ENCODE data around the gene CACNA2D2. TPM values are rescaled to one million over a fixed set of nuclear protein-coding genes. Genes with fewer than 3 reads are reported as not detected.

CACNA2D2 gene
- total RNA-seq, 1 donor from 2014 or later, result not detected

DNA sequence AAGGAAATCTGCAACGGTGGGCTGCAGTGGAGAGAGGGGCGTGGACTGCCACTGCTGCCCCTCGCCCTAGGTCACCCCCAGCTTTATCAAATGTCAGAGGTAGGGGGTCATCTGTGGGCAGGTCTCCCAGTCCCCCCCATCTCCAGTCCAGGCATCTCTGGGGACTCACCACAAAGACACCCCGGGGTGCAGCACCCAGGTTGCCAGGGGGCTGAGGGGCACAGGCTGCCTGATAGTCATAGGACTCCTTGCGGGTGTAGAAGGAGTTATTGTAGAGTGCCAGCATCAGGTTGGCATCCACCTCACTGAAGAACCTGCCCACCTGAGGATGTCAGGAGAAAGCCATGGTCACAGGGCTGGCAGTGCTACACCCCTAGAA lies 137.6 kb downstream of the CACNA2D2 start:
- DNase-seq, result no peak

DNA sequence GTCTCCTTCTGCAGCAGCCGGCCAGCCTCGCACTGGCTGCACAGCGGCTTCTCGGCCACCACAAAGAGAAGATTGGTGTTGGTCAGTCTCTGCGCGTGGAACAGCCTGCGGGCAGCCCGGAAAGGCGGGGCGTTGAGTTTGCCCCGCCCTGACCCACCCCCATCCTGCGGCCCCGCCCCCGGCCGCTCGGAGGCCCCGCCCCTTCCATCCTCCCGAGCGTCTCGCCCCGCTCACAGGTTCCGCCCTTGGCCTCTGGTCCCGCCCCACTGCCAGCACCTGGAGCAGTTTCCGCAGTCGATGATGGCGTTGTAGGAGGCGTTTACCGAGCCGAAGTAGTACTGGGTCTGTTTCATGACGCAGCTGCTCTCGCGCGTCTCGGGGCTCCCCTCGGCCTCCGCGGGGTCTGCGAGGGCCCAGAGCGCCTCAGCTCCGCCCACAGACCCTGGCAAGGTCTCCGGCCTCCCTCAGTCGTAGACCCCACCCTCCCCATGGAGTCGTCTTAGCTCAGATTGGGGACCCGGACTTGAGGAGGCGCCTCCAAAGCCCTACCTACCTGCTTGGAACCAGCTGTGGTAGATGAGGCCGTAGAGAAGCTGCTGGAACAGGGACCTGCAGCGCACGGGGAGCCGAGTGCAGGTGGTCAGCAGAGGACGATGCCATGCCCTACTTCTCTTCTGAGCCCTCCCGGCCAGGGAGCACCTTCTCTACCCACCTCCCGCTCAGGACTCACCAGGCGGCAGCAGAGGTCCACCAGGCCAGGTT lies 138.2 kb downstream of the CACNA2D2 start:
- peak; percentile 73 for DNase-seq

DNA sequence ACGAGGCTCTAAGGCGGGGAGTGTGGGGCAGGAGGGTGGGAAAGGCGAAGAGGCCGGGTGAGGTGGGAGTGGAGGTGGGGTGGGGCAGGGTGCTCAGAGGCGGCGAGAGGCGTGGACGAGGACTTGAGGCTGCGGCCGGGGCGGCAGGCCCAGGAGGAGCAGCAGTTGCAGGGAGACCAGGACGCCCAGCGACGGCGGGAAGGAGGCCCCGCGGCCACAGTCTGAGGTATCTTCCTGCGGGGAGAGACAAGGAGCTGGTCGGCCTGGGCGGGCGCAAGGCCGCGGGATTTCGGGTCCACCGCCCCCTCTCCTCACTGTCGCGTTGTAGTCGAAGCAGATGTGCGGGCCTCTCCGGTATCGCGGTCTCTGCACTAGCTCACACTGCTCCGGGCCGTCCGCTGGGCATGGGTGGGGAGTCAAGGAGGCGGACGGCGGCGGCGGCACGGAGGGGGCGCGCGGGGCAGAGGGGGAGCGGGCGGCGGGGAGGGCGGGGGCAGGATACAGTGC lies 138.8 kb downstream of the CACNA2D2 start:
- DNase-seq, result no peak

DNA sequence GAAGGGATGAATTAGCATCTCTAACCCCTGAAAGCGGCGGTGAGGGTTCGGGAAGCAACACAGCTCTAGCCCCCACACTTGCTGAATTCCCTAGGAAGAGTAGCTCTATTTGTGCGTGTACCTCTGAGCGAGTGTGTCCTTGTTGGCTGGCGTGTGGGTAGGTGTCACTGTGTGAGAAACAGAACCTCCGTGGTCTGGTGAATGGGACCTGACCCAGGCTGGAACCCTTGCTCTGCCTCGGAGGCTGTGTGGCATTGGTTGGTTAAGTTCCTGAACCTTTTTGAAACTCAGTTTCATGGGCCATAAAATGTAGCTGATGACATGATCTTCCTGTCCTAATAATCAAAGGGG lies 143.7 kb downstream of the CACNA2D2 start:
- DNase-seq, result no peak

DNA sequence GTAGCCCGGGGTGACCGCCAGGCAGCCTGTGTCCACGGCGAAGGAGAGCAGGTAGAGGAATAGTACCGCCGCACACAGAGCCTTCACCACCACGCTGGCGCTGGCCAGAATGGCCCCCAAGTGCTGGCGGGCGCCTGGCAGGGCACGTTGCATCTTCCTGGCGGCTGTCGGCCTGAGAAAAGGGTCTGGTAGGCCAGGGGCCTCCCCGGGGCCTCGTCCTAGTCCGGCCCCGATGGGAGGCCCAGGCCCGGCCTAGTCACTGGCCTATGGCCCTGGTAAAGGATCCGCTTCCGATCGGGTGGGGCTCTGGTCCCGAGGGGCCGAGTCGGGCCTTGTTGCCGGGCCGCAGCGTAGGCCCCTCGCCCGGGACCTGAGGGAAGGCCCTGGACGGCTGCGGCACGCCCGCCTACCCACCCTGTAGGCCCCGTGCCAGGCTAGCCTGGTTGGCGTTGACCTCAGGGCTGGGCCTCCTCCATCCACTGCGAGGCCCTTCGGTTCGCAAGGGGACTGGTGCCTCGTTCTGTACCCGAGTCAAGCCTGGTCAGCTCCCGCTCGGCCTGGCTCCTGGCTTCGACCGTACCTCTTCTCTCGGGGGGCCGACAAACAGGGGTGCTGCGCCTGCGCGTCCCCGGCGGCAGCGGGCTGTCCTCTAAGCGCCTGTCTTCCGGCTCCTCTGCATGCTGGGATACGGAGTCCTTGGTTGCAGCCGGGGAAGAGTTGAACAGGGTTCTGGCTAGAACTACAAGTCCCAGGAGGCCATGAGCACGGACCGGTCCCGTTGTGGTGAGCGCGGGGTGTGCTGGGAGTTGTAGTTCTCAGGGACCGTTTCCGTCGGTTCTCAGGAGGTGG lies 144.3 kb downstream of the CACNA2D2 start, which contains the start of gene TMEM115:
Gene TMEM115 (minus strand): TSS at position 611 of the 849 bp plus-strand sequence. CDS start 458 bp downstream, at position 153.
- DNase-seq, result peak; percentile 99

DNA sequence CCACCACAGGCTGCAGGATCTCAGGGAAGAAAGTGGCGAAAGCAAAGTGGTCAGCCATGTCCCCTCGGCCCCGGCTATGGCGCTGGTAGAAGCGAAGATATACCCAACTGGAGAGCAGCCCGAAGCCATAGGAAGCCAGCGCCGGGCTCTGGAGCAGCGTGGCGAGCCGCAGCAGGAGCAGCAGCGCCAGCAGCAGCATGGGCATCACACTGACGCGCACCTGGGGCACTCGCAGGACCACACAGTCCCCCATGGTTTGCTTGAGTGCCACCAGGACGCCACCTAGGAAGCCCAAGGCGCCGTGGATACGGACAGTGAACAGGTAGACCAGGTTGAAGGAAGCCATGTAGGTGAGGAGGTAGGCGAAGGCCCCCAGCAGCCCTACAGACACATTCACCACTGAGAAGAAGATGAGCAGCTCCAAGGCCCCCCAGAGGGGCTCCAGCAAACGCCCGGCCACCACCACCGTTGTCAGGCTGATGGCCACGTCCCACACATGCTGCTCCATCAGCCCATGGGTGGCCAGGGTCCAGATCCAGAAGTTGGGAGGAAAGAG lies 145.0 kb downstream of the CACNA2D2 start:
- DNase-seq, result no peak

DNA sequence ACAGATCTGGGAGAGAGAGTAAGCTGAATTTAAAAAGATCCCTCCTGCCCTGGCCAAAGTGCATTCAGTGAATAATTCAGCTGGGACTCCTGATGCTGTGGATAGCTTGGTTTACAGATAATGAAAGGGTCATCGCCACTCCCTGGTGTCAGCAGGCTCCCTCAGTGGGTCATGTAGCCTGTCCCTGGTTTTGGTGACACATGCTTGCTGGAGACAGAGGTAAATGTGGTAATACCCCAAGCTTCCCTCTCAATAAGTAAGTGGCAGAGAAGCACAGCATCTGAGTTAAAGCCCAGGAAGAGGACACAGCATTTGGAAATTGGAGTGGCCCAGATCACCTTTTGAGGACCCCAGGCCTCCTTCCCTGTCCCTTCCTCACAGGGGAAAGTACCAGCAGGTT lies 146.0 kb downstream of the CACNA2D2 start:
- no peak for DNase-seq

DNA sequence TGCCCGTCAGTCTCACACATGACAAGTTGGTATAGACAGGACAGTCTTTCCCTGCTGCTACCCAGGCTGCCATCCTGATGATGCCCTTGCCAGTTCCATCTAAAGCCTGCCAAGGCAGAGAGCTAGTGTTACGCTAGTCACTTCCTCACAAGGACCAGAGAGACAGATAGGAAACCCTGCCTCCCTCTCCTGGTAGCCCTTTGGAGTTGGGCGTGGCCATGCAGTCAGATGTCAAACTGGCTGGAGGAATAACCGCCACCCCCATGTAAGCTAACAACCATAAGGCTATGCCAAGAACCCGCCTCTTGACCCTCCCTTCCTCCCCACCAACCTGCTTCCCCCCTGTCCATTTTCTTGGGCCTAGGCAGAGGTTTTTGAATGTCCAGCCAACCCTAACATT lies 146.9 kb downstream of the CACNA2D2 start:
- peak; percentile 44 for DNase-seq

DNA sequence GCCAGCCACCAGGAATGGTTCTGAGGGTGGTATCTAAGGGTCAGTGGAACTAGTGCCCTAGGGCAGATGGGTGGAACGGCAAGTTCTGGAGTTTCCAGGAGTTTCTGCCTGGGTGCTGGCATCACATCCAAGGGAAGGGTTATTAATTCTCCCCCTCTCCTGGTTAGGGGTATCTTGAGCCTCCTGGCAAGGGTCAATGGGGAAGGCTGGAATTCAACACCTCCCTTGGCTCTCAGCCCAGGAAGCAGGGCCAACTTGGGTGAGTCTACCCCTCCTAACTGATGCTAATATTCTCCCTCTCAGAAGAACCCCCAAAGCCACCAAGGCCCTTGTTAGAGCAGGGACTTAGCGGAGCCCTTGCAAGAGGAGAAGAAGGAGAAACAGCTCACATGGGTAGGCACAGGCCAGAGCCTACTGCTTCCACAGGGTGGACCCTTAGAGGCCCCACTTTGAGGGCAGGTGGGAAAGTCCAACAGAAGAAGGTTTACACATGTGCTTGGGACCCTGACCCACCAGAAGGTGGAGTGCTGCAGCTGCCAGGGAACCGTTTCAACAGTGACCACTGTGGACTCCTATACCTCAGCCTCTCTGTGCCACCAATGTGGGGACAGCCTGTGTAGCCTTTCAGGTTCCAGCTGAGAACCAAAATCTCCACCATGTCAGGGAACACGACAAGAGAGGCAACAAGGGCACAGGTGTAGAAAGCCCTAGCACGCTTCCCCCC lies 147.4 kb downstream of the CACNA2D2 start:
- DNase-seq, result no peak

DNA sequence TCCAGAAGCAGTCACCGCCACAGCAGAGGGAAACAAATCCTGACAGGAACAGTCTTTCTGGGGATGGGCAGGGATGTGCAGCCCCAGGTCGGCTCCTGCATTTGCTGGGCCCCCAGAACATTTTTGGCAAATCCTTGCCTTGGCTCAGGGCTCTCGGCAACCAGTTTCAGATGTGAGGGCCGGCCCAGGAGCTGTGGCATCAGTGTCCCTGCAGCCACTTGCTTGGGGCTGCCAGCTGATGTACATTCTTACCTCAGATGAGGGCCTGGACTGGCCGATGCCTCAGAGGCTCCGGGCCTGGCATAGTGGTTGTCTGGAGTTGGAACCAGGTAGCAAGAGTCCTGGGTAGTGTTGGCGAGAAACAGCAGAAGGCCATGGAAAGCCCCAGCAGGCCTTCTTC lies 148.6 kb downstream of the CACNA2D2 start:
- no peak for DNase-seq

DNA sequence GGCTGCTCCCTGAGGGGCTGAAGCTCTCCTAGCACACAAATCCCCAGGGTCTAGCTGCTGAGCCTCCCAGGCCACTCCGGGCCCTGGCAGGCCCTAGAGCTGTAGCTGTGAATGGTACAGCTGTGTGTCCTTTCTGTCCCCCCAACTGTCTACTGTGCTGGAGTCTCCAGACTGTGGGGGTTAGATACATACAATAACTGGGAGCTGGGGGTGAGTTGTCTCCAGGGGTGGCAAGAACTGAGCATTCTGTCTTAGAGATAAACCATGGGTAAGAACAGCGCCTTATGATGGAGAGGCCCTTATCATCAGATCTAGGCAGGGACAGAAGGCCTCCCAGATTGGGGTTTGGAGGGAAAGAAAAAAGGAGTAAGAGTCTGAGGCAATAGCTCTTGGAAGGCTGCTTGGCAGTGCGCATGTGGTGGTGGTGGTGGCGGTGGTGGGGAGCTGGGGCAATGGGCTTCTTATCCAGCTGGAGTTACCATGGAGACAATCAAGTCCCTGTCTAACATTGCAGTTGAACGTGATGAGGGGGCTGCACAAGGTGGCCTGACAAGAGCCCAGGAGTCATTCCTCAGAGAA lies 149.2 kb downstream of the CACNA2D2 start:
- DNase-seq, result no peak

DNA sequence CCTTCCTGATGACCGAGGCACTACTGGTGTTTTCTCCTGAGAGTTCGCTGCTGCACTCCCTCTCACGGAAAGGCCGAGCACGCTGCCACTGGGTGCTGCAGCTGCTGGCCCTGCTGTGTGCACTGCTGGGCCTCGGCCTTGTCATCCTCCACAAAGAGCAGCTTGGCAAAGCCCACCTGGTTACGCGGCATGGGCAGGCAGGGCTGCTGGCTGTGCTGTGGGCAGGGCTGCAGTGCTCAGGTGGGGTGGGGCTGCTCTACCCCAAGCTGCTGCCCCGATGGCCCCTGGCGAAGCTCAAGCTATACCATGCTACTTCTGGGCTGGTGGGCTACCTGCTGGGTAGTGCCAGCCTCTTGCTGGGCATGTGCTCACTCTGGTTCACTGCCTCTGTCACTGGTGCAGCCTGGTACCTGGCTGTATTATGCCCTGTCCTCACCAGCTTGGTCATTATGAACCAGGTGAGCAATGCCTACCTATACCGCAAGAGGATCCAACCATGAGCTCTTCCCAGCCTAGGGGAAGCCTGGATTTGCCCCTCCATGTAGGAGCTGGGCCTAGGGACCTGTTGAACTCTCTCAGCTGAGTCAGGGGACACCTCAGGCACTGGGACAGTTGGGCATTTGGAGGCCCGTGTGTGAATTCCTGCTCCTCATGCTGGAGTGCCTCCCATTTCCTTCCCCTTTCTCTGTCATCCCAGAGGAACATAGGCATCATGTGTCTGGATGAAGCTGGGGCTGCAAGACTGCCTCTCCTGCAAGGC lies 150.0 kb downstream of the CACNA2D2 start:
- DNase-seq, result no peak

DNA sequence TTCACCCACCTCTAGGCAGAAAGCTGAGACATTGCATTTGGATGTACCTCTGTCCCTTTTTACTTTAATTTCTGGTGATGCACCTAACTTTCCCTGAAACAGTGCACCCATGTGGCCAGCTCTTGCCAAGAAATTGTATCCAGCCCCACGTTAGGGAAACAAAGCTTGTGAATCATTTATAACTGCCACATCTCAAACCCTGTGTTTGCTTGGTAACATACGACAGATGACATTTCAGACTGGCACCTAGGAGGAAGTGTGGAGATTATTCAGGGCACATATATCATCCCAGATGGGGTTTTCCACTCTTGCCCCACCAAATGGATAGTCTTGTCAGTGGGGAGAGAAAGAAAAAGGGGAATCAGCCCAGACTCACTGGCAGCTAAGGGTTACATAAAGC lies 150.7 kb downstream of the CACNA2D2 start:
- DNase-seq, result peak; percentile 40

DNA sequence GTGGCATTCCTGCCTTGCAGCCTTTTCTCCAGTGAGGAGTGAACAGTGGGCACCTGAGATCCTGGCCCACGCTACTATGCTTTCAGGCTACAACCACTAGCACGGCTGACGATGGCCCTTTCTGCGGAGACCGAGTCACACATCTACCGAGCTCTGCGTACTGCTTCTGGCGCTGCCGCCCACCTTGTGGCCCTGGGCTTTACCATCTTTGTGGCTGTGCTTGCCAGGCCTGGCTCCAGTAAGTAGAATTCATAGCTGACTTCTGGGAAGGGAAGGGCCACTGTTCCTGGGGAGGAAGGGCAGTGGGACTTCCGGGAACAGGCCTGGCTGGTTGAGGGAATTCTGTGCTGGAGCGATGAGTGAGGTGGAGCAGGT lies 152.1 kb downstream of the CACNA2D2 start:
- DNase-seq, result no peak

DNA sequence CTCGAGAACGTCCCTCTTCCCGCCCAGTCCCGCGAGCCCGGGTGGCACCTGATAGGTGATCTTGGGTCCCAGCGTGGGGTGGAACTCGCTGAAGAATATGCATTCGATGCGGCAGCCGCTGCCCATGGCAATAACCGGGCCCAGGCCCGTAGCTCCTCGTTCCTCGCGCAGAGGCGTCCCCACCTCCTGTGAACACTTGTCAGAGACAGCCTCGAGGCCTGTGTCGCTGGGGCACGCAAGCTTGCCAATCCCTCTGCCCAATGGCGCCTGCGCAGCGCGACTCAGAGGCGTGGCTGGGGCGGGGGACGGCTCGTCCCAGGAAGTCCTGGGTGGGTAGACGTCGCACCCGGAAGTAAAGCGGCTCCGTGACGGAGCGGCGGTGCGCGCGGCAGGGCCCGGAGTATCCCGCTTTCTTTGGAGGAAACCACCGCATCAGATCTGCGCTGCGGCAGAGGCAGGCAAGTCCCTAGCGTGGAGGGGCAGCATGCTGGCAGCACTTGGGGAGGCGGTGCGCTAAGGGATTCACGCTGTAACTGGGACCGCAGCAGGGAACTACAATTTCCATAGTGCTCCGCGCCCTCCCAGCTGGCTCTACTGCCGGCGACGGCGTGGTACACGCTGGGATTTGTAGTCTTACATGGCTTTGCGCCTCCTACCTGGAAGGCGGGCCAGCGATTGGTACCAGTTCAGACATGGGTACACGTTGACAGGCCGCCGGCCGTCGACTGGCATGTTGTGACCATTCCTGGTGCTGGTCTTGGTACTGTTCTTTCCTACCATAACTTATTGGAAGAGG lies 152.7 kb downstream of the CACNA2D2 start, which contains the start of the genes CYB561D2 and NPRL2:
Gene CYB561D2 (plus strand): TSS at position 336 of the 796 bp plus-strand sequence. CDS start 572 bp downstream, outside the sequence.
Gene NPRL2 (minus strand): TSS at position 249 of the 796 bp plus-strand sequence. CDS start 123 bp downstream, at position 126.
- peak; percentile 96 for DNase-seq

DNA sequence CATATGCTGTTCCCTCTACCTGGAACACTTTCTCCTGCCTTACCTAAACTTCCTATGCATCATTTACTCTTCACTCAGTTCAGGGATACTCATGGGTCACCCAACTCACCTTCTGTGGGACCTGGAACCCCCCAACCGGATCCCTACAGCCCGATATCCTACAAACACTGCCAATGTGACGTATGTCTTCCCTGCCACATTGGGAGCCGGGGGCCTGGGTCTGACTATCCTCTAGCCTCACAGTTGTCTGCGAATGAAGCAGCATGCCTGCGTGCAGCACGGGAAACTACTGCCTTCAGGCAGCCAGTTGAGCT lies 153.3 kb downstream of the CACNA2D2 start:
- DNase-seq, result no peak

DNA sequence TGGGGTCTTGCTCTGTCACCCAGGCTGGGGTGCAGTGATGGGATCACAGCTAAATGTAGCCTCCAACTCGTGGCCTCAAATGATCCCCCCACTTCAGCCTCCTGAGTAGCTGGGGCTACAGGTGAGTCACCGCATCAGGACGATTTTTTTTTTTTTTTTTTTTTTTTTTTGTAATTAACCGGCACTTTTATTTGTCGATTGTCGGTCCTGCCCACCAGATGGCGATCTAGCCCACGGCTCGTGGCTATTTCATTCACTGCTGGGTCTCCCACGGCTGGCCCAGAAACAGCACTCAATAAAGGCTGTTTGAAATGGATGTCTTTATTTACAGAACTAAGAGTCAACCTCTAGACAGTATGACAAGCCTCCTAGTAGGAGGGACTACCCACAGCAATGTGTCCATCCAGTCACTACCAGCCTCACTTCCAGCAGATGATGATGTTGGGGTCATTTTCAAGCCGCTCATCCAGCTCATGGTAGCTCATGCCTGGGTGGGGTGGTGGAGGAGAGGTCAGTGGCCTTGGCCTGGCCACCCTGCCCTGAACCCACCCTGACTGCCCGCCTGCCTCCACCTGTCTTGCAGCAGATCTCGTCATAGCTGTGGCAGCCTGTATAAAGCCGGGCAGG lies 156.1 kb downstream of the CACNA2D2 start:
- peak; percentile 86 for DNase-seq

DNA sequence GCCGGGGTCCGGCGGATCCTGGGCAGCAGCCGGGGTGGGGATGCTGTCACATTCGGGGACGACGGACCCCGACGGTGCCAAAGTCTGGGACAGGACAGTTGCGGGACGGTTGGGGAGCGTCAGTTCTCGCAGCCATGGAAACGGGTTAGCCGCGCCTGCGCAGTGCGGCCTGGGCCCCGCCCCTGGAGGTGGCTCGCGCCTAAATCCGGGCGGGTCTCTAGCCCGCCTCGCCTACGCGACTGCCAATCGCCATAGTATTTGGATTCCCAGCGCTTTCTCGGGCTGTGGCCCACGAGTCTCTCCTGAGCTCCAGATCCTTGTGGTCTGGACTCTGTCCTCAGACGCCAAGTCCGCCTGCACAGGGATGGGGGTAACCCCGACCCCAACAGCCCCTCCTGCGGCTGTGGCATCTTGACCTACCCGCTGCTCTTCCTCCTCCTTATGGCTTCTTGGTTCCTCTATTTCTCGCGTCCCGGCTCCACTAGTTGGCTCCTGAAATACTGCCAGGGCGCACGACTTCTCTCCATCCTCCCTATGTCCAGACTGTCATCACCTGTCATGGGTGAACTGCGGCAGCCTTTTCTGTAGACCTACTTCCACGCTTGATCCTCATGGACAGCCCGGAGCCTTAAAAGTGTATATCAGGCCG lies 157.7 kb downstream of the CACNA2D2 start, which contains the start of gene ZMYND10:
Gene ZMYND10 (minus strand): TSS at position 147 of the 649 bp plus-strand sequence. CDS start 153 bp downstream, outside the sequence.
- DNase-seq, result peak; percentile 40

DNA sequence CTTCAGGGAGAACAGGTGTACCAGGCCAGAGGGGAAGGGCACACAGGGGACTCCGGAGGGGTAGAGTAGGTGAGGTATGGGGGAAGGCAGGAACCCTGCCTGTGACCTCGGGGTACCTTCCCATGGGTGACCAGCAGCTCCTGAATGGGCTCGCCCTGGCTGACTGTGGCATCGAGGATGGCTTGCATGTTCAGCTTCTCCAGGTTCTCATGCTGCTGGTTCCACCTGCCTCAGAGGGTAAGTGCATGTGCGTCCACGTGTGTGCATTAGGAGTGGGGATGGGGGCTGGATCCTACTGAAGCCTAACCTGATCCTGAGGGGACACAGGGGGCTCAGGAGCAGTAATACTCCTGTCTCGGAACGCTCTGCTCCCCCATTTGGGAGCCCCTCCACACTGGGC lies 158.4 kb downstream of the CACNA2D2 start:
- DNase-seq, result no peak

All from dermis blood vessel endothelial cell (primary cell).